Right lung (tissue), 5 donors: Measurements from ENCODE around the gene RPS27. TPM values are rescaled to one million over a fixed set of nuclear protein-coding genes. Genes with fewer than 3 reads are reported as not detected.

ENCODE experiments used
- polyA plus RNA-seq, 5 donors: library from polyadenylated mRNA; unstranded; fragments of 120-200 nt; gene quantifications; one replicate each; pipeline versions ENCODE4 v1.2.1 to v1.2.3, GENCODE V29; 2013; ENCODE audit warnings: inconsistent platforms in 1 of 5, low replicate concordance in 1 of 5; ENCODE audit not compliant: insufficient read length in 5 of 5, insufficient read depth in 1 of 5

The RPS27 gene
- polyA plus RNA-seq, 5 donors = 3,493 to 4,788 (median 3,660) TPM

Other genes starting within 250 kb of the RPS27 start
- 10 to 100 TPM; 33.3 to 47.9 (median 41.6) TPM for gene SLC27A3, start 215.4 kb upstream of the RPS27 start, polyA plus RNA-seq
- gene GATAD2B, start 67.8 kb upstream of the RPS27 start, polyA plus RNA-seq = 10 to 100 TPM; 23.4 to 34.0 (median 28.7) TPM
- 10 to 100 TPM; 37.1 to 53.7 (median 46.2) TPM for gene DENND4B, start 44.0 kb upstream of the RPS27 start, polyA plus RNA-seq
- 10 to 100 TPM; 38.8 to 64.2 (median 50.4) TPM for gene CRTC2, start 32.1 kb upstream of the RPS27 start, polyA plus RNA-seq
- 10 to 100 TPM; 57.6 to 72.1 (median 66.1) TPM for gene SLC39A1, start 27.2 kb upstream of the RPS27 start, polyA plus RNA-seq
- 10 to 100 TPM; 34.9 to 44.9 (median 40.1) TPM for gene CREB3L4, start 22.9 kb upstream of the RPS27 start, polyA plus RNA-seq
- 100 to 1,000 TPM in 1 of 5 donors, 10 to 100 TPM in 4; 81.7 to 104 (median 90.1) TPM for gene JTB, start 13.1 kb upstream of the RPS27 start, polyA plus RNA-seq
- 100 to 1,000 TPM; 145 to 175 (median 155) TPM for gene RAB13, start 4.4 kb upstream of the RPS27 start, polyA plus RNA-seq
- gene NUP210L, start 164.3 kb downstream of the RPS27 start, polyA plus RNA-seq = under 1 TPM; 0.09 to 0.18 (median 0.14) TPM
- 100 to 1,000 TPM; 234 to 271 (median 253) TPM for gene TPM3, start 201.3 kb downstream of the RPS27 start, polyA plus RNA-seq
- gene CFAP141, start 215.6 kb downstream of the RPS27 start, polyA plus RNA-seq = 1 to 10 TPM in 4 of 5 donors, not detected in 1; 2.7 to 6.5 (median 3.8) TPM
- gene UBAP2L, start 230.2 kb downstream of the RPS27 start, polyA plus RNA-seq = 100 to 1,000 TPM; 146 to 182 (median 173) TPM